Measurements from ENCODE around the gene MARCHF3. TPM values are rescaled to one million over a fixed set of nuclear protein-coding genes. Genes with fewer than 3 reads are reported as not detected.
"Not testable (repeated sequence)": the region's sequence is repeated elsewhere in the genome, so short reads cannot be mapped to it uniquely, and the experiment has no call there.

MARCHF3 gene
- total RNA-seq, 1 donor from 2014 or later, result 34.5 TPM

DNA sequence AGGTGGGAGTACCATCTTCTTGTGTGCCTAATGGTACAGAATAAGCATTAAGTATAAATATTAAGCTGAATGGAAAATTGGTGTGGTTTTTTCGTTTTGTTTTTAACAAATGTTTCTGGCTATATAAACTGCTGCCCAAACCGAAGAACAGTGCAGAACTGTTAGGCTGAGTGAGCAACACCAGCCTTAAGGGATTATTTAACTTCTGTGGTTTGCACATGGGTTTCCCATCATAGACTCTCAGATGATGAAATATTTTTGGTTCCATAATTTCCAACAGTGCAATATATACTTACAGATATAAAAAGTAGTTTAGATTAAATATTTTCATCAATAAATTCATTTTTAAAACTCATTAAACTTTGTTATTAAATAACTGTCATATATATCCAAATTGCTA, 26.5 kb upstream of the MARCHF3 start:
- H3K27me3 Mint-ChIP-seq (ENCODE audit: unreplicated experiment), result peaks cover 15% of the 10 kb centered on the region
- no peak for DNase-seq (ENCODE audit: extremely low spot score, unreplicated experiment)
- H3K4me3 Mint-ChIP-seq (ENCODE audit: unreplicated experiment), result no peak overlapping the region

DNA sequence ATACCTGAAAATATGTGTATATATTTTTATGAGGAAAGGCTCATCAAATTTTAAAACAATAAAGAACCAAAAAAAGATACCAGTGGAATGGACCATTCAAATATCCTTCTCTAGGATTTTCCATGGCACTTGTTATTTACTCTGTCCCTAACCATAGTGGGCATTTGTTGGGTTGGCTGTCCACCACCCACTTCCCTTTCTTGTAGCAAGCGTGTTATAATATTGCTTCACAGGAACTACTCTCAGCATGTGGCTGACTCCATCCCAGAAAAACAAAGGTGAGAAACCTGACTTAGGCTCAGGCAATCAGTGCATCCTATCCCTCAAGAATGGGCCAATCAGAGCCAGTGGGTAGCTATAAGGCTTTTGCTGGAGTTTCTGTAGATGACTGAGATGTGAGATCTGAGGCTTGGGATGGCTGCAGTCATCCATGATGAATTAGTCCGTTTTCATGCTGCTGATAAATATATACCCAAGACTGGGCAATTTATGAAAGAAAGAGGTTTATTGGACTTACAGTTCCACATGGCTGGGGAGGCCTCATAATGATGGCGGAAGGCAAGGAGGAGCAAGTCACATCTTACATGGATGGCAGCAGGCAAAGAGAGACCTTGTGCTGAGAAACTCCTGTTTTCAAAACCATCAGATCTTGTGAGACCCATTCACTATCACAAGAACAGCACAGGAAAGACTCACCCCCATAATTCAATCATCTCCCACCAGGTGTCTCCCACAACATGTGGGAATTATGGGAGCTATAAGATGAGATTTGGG, 25.7 kb upstream of the MARCHF3 start:
- H3K27ac Mint-ChIP-seq (ENCODE audit: unreplicated experiment), result no peak overlapping the region
- H3K4me3 Mint-ChIP-seq (ENCODE audit: unreplicated experiment), result no peak overlapping the region
- peaks cover 14% of the 10 kb centered on the region for H3K4me1 Mint-ChIP-seq (ENCODE audit: unreplicated experiment)
- DNase-seq (ENCODE audit: extremely low spot score, unreplicated experiment), result no peak
- H3K9me3 Mint-ChIP-seq (ENCODE audit: unreplicated experiment), result no peaks in the 10 kb centered on the region
- TF ChIP-seq, protein P1, sequence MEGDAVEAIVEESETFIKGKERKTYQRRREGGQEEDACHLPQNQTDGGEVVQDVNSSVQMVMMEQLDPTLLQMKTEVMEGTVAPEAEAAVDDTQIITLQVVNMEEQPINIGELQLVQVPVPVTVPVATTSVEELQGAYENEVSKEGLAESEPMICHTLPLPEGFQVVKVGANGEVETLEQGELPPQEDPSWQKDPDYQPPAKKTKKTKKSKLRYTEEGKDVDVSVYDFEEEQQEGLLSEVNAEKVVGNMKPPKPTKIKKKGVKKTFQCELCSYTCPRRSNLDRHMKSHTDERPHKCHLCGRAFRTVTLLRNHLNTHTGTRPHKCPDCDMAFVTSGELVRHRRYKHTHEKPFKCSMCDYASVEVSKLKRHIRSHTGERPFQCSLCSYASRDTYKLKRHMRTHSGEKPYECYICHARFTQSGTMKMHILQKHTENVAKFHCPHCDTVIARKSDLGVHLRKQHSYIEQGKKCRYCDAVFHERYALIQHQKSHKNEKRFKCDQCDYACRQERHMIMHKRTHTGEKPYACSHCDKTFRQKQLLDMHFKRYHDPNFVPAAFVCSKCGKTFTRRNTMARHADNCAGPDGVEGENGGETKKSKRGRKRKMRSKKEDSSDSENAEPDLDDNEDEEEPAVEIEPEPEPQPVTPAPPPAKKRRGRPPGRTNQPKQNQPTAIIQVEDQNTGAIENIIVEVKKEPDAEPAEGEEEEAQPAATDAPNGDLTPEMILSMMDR (IDR thresholded peaks at IDR 0.05), result no peak
- peaks cover 2% of the 10 kb centered on the region for H3K36me3 Mint-ChIP-seq (ENCODE audit: unreplicated experiment)
- H3K27me3 Mint-ChIP-seq (ENCODE audit: unreplicated experiment), result peaks cover 24% of the 10 kb centered on the region

More for the DNA sequence above, 26.5 kb upstream of the MARCHF3 start:
- no peaks in the 10 kb centered on the region for H3K9me3 Mint-ChIP-seq (ENCODE audit: unreplicated experiment)
- H3K36me3 Mint-ChIP-seq (ENCODE audit: unreplicated experiment), result peaks cover 2% of the 10 kb centered on the region
- no peak overlapping the region for H3K27ac Mint-ChIP-seq (ENCODE audit: unreplicated experiment)
- TF ChIP-seq, protein P1 (IDR thresholded peaks at IDR 0.05), result no peak
- peaks cover 20% of the 10 kb centered on the region for H3K4me1 Mint-ChIP-seq (ENCODE audit: unreplicated experiment)

DNA sequence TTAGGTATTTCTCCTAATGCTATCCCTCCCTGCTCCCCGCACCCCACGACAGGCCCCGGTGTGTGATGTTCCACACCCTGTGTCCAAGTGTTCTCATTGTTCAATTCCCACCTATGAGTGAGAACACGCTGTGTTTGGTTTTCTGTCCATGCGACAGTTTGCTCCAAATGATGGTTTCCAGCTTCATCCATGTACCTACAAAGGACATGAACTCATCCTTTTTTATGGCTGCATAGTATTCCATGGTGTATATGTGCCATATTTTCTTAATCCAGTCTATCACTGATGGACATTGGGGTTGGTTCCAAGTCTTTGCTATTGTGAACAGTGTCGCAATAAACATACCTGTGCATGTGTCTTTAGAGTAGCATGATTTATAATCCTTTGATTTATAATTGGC, 23.2 kb upstream of the MARCHF3 start:
- not testable (repeated sequence) for H3K9me3 Mint-ChIP-seq (ENCODE audit: unreplicated experiment); H3K4me3 Mint-ChIP-seq (ENCODE audit: unreplicated experiment); H3K27ac Mint-ChIP-seq (ENCODE audit: unreplicated experiment); DNase-seq (ENCODE audit: extremely low spot score, unreplicated experiment); H3K36me3 Mint-ChIP-seq (ENCODE audit: unreplicated experiment)
- Mint-ChIP-seq H3K27me3 (ENCODE audit: unreplicated experiment) (peaks cover 22% of the 10 kb centered on the region), H3K4me1 (ENCODE audit: unreplicated experiment) (peaks cover 14% of the 10 kb centered on the region)

DNA sequence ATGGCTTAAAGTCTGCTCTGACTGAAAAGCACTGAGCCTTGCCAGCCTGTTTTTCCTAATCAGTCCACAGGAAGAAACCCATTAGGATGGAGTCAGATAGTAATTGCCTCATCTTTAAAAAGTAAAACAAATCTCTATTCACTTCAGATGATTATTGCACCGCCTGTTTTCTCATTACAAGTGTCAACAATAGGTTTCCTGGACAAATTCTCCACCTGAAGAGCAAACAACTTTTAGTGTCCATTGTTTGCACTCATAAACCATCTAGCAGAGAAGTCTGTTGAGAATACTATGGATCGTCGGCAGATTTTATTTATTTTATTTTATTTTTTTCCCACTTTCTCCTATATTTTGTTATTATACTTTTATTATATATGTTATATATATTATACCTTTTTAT, 22.7 kb upstream of the MARCHF3 start:
- Mint-ChIP-seq H3K4me1 (ENCODE audit: unreplicated experiment) (peaks cover 14% of the 10 kb centered on the region), H3K4me3 (ENCODE audit: unreplicated experiment) (no peak overlapping the region), H3K27me3 (ENCODE audit: unreplicated experiment) (peaks cover 22% of the 10 kb centered on the region), H3K27ac (ENCODE audit: unreplicated experiment) (no peak overlapping the region), H3K9me3 (ENCODE audit: unreplicated experiment) (no peaks in the 10 kb centered on the region), H3K36me3 (ENCODE audit: unreplicated experiment) (no peaks in the 10 kb centered on the region)
- TF ChIP-seq, protein P1 (IDR thresholded peaks at IDR 0.05), result no peak
- no peak for DNase-seq (ENCODE audit: extremely low spot score, unreplicated experiment)

DNA sequence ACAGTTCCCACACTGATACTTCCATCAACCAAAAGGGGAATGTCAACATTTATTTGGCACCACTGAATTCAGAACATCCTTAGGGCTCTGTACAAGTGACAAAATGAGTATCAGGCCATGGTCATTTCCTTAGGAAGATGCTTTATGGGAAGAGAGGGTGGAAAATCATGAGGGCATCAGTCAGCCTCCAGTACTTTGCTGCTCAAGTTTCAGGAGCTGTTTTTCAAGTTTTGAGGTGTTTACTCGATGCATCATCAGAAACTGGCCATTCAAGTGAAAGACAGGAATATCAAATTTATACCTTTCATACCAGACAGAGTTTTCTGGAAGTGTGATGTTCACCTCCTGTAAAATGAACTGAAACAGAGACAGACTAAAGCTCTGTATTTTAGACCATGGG, 21.2 kb upstream of the MARCHF3 start:
- Mint-ChIP-seq H3K36me3 (ENCODE audit: unreplicated experiment) (no peaks in the 10 kb centered on the region), H3K4me1 (ENCODE audit: unreplicated experiment) (peaks cover 7% of the 10 kb centered on the region), H3K27me3 (ENCODE audit: unreplicated experiment) (peaks cover 22% of the 10 kb centered on the region), H3K9me3 (ENCODE audit: unreplicated experiment) (no peaks in the 10 kb centered on the region), H3K4me3 (ENCODE audit: unreplicated experiment) (no peak overlapping the region), H3K27ac (ENCODE audit: unreplicated experiment) (no peak overlapping the region)
- DNase-seq (ENCODE audit: extremely low spot score, unreplicated experiment), result no peak
- TF ChIP-seq, protein P1 (IDR thresholded peaks at IDR 0.05), result no peak
